B cell (primary cell): ENCODE measurements around the gene PRAMEF12. TPM values are rescaled to one million over a fixed set of nuclear protein-coding genes. Genes with fewer than 3 reads are reported as not detected.

ENCODE experiments used
- ATAC-seq: fragments of 200-7000 bp; cut with Tn5 transposase; one replicate; pipeline ENCODE4 v1.10.0; 2021; ENCODE audit warnings: low read depth, mild to moderate bottlenecking, moderate number of reproducible peaks, moderate library complexity
- CTCF ChIA-PET: fragments of 350-600 bp; sonication (Branson Sonifier 250); formaldehyde crosslinking; loops from one replicate; lab custom pipeline; 2021; ENCODE audit warnings: antibody characterized with exemption, inconsistent platforms; lab: Charles Lee
- POLR2A ChIA-PET: fragments of 350-600 bp; sonication (Branson Sonifier 250); formaldehyde crosslinking; loops from one replicate; lab custom pipeline; 2021; ENCODE audit warnings: antibody characterized with exemption; lab: Charles Lee
- DNase-seq: peaks from one replicate; pipeline ENCODE4 v3.0.0; 2013
- H2AFZ ChIP-seq: 2 replicates; pipeline ENCODE4 v1.6.1; 2012; ENCODE audit warnings: mild to moderate bottlenecking, low read depth, low read length; ENCODE audit not compliant: insufficient read depth, poor library complexity, severe bottlenecking
- H3K27ac ChIP-seq, 2 donors: 1 replicate in 1 of 2; 2 replicates in 1 of 2; pipeline ENCODE4 v1.5.1; 2012 to 2013; ENCODE audit warnings: low read length in 2 of 2, mild to moderate bottlenecking in 2 of 2, moderate library complexity in 1 of 2
- H3K27me3 ChIP-seq, 4 experiments: fragments of 200-600 bp in 1 of 4; sonication (generic) in 1 of 4; replicated peaks in 1 of 4; 1 replicate in 2 of 4; 2 replicates in 2 of 4; pipeline versions ENCODE4 v1.6.1 to v1.7.0; 2013 to 2016; ENCODE audit warnings: low read length in 3 of 4, mild to moderate bottlenecking in 2 of 4, mixed read lengths in 1 of 4, moderate library complexity in 1 of 4; ENCODE audit not compliant: insufficient read depth in 4 of 4, control insufficient read depth in 3 of 4; ENCODE audit errors: control extremely low read depth in 1 of 4
- H3K36me3 ChIP-seq, 2 experiments: replicated peaks in 1 of 2; 1 replicate in 1 of 2; 2 replicates in 1 of 2; pipeline versions ENCODE4 v1.6.1 to v1.7.1; 2013; ENCODE audit warnings: low read length in 1 of 2; ENCODE audit not compliant: insufficient read depth in 2 of 2, control insufficient read depth in 1 of 2; ENCODE audit errors: control extremely low read depth in 1 of 2, extremely low read depth in 1 of 2
- H3K4me1 ChIP-seq, 2 donors: fragments of 200-600 bp in 1 of 2; sonication (generic) in 1 of 2; 1 replicate in 1 of 2; 2 replicates in 1 of 2; pipeline versions ENCODE4 v1.5.1 to v1.6.1; 2013 to 2017; ENCODE audit warnings: low read length in 2 of 2; ENCODE audit not compliant: control insufficient read depth in 2 of 2, insufficient read depth in 2 of 2
- H3K4me2 ChIP-seq: replicated peaks from 2 replicates; pipeline ENCODE3; 2012; ENCODE audit warnings: mild to moderate bottlenecking, low read depth, low read length; ENCODE audit not compliant: poor library complexity, severe bottlenecking
- H3K4me3 ChIP-seq, 5 experiments: fragments of 200-600 bp in 1 of 5; sonication (generic) in 1 of 5; 1 replicate in 3 of 5; 2 replicates in 2 of 5; pipeline versions ENCODE4 v1.5.1 to v1.7.0; 2011 to 2016; ENCODE audit warnings: low read length in 4 of 5, mild to moderate bottlenecking in 4 of 5, low read depth in 2 of 5, control low read depth in 1 of 5, moderate library complexity in 1 of 5; ENCODE audit not compliant: insufficient read depth in 1 of 5; ENCODE audit errors: control extremely low read depth in 1 of 5, extremely low read depth in 1 of 5
- H3K79me2 ChIP-seq: fragments of 200-600 bp; sonication (generic); one replicate; pipeline ENCODE4 v1.6.0; 2016; ENCODE audit warnings: low read length; ENCODE audit not compliant: control insufficient read depth, insufficient read depth
- H3K9ac ChIP-seq: fragments of 200-600 bp; sonication (generic); 2 replicates; pipeline ENCODE4 v1.6.1; 2017; ENCODE audit warnings: mild to moderate bottlenecking, low read length, moderate library complexity
- H3K9me3 ChIP-seq, 3 donors: one replicate each; pipeline versions ENCODE4 v1.6.1 to v1.7.1; 2013; ENCODE audit warnings: low read length in 2 of 3; ENCODE audit not compliant: control insufficient read depth in 2 of 3, insufficient read depth in 1 of 3; ENCODE audit errors: control extremely low read depth in 1 of 3
- H4K20me1 ChIP-seq: 2 replicates; pipeline ENCODE4 v1.6.0; 2012; ENCODE audit warnings: mild to moderate bottlenecking, low read length; ENCODE audit not compliant: insufficient read depth, control insufficient read depth, poor library complexity, severe bottlenecking
- H3K27ac Mint-ChIP-seq: one replicate; pipeline ENCODE4 v1.8.0; 2021; ENCODE audit warnings: mixed read lengths
- H3K27me3 Mint-ChIP-seq: one replicate; pipeline ENCODE4 v1.8.0; 2021; ENCODE audit warnings: mixed read lengths
- H3K4me1 Mint-ChIP-seq: one replicate; pipeline ENCODE4 v1.8.0; 2021; ENCODE audit warnings: mixed read lengths
- H3K4me3 Mint-ChIP-seq: one replicate; pipeline ENCODE4 v1.8.0; 2021; ENCODE audit warnings: mixed read lengths
- H3K9me3 Mint-ChIP-seq: one replicate; pipeline ENCODE4 v1.8.0; 2022; ENCODE audit warnings: mixed read lengths; ENCODE audit not compliant: insufficient read depth
- CTCF ChIP-seq: fragments of 200-600 bp; IDR thresholded peaks from one replicate; pipeline ENCODE4 v1.8.0; 2022; ENCODE audit warnings: antibody characterized with exemption, mild to moderate bottlenecking
- EZH2 ChIP-seq: IDR thresholded peaks from 2 replicates; pipeline ENCODE4 v1.6.1; 2012; ENCODE audit warnings: borderline replicate concordance, low read depth, mild to moderate bottlenecking, moderate library complexity, low read length; ENCODE audit not compliant: insufficient read depth, poor library complexity, severe bottlenecking
- WGBS: methylation state at CpG from one replicate; pipeline ENCODE4 v1.1.5; 2013; ENCODE audit warnings: missing lambda C conversion rate; ENCODE audit not compliant: insufficient coverage; 5-methylcytosine and 5-hydroxymethylcytosine counted together
- intact Hi-C: fragments of 100-400 bp; cut with micrococcal nuclease; formaldehyde crosslinking; loops from one replicate; pipeline ENCODE4 v1.10.0; 2022
- polyA plus RNA-seq: library from polyadenylated mRNA; depleted of rRNA; stranded (reverse); fragments of >200 nt; gene quantifications from 2 replicates; pipeline ENCODE4 v1.2.3, GENCODE V29; 2012
- total RNA-seq, 2 donors: library from RNA; stranded (reverse); fragments of 120-200 nt in 1 of 2; gene quantifications; 1 replicate in 1 of 2; 2 replicates in 1 of 2; pipeline versions ENCODE4 v1.2.3 to v1.2.4, GENCODE V29; 2013 to 2022

PRAMEF12 gene
- total and polyA plus RNA-seq, 2 donors (not counting 1 experiment from before 2014, with no cell fraction given), result not detected

GRCh38 chr1:12756273-12756672 lies 17.3 kb upstream of the PRAMEF12 start:
- POLR2A ChIA-PET, result no interaction called here
- intact Hi-C loops, result no loop called here
- Histone ChIP-seq H4K20me1 (no peaks in the 10 kb centered on the region), H3K4me1 (no peaks in the 10 kb centered on the region), H3K9me3 (no peaks in the 10 kb centered on the region), H3K4me2 (no peak overlapping the region), H3K79me2 (no peaks in the 10 kb centered on the region), H3K4me3 (no peak overlapping the region), H3K27me3 (no peaks in the 10 kb centered on the region), H2AFZ (no peak overlapping the region), H3K9ac (no peak overlapping the region), H3K36me3 (no peaks in the 10 kb centered on the region), H3K27ac (no peak overlapping the region)
- no peak for ATAC-seq
- Mint-ChIP-seq H3K27me3 (peaks cover 18% of the 10 kb centered on the region), H3K27ac (no peak overlapping the region), H3K4me1 (no peaks in the 10 kb centered on the region), H3K9me3 (no peaks in the 10 kb centered on the region), H3K4me3 (no peak overlapping the region)
- DNase-seq, result no peak
- CTCF ChIA-PET, result no interaction called here
- WGBS, result 90% methylated on average over 1 of the region's 2 CpGs
- TF ChIP-seq CTCF (no peak), EZH2 (no peak)

- Histone ChIP-seq H3K27ac (no peak overlapping the region), H3K4me1 (no peaks in the 10 kb centered on the region), H3K4me3 (no peak overlapping the region), H2AFZ (no peak overlapping the region), H3K27me3 (no peaks in the 10 kb centered on the region), H3K9me3 (no peaks in the 10 kb centered on the region), H4K20me1 (no peaks in the 10 kb centered on the region), H3K4me2 (no peak overlapping the region), H3K36me3 (no peaks in the 10 kb centered on the region), H3K79me2 (no peaks in the 10 kb centered on the region), H3K9ac (no peak overlapping the region)
- H3K4me3 Mint-ChIP-seq, result no peak overlapping the region
- H3K9me3 Mint-ChIP-seq, result no peaks in the 10 kb centered on the region
- no peak for TF ChIP-seq EZH2
- no peak for TF ChIP-seq CTCF
- DNase-seq, result no peak
- no peak for ATAC-seq
- peaks cover 18% of the 10 kb centered on the region for H3K27me3 Mint-ChIP-seq
- ChIA-PET CTCF (no interaction called here), POLR2A (no interaction called here)
- intact Hi-C loops, result no loop called here
- H3K4me1 Mint-ChIP-seq, result no peaks in the 10 kb centered on the region
- 74% methylated on average over 4 of the region's 6 CpGs for WGBS
- no peak overlapping the region for H3K27ac Mint-ChIP-seq
These were observed 16.6 kb upstream of the PRAMEF12 start for GRCh38 chr1:12756768-12757413.
